HG03575 (cell line): ENCODE results near the gene SEPTIN7.
A peak's percentile ranks its signal among the peaks of the same experiment; 100 is the strongest.

Experiments used
- ATAC-seq: cut with Tn5 transposase; IDR thresholded peaks from one replicate; pipeline ENCODE4 v1.9.1; 2021; ENCODE audit not compliant: unreplicated experiment, insufficient number of reproducible peaks, low FRiP score; ENCODE audit errors: extremely low read depth

SEPTIN7 gene

GRCh38 chr7:35781767-35782515, 18.9 kb upstream of the SEPTIN7 start:
- ATAC-seq = no peak

DNA sequence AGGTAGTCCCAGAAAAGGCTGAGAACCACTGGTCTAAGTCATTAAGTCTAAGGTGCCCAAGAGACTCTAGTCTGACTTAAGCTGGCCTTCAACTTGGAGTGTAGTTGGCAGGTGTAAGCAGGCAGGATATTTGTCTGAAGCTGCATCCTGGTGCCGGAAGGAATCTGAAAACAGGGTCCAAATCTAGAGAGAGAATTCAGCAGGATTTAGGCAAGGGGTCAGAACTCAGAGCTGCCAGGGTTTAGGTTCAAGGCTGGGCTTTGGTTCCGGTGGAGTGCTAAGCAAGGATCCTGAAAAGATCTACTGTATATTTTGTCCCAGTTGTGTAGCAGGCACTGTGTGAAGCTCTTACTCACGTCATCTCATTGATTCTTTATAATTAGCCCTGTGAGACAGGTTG, 16.5 kb upstream of the SEPTIN7 start:
- no peak for ATAC-seq

DNA sequence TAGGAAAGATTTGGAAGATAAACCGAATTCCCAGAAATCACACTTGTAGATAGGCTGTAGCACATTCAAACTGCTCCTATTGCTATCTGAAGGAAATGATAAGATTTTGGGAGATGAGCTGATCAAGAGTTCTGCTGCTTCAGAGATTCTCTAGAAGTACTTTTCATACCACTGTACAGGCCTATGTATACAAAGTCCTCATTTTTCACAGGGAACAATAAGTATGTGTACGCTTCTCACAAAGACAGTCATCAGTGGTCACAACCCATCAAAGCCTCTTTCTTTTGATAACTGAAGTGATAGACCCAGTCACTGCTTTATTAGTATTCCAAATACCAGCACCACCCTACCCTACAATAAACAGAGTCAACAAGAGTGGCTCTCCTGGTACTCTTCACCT, 15.6 kb upstream of the SEPTIN7 start:
- no peak for ATAC-seq

- no peak for ATAC-seq
These were observed 12.9 kb upstream of the SEPTIN7 start for GRCh38 chr7:35787925-35788324.

DNA sequence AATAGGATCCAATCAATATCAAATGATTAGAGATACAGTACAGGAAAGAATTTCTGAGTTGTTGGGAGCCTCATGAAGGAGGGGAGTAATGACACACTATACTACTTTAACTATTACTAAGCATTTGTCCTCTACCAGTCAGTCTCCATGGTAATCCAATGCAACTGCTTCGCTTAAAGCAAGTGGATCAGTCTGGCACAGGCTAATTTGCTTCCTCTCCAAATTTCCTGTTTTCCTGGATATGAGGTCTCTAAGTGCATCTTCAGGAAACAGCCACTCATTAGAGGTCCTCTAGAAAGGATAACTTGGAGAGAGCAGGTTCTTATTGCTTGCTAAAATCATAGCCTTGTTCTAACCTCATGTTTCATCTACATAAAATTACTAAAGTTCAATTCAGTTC, 8.4 kb upstream of the SEPTIN7 start:
- no peak for ATAC-seq

DNA sequence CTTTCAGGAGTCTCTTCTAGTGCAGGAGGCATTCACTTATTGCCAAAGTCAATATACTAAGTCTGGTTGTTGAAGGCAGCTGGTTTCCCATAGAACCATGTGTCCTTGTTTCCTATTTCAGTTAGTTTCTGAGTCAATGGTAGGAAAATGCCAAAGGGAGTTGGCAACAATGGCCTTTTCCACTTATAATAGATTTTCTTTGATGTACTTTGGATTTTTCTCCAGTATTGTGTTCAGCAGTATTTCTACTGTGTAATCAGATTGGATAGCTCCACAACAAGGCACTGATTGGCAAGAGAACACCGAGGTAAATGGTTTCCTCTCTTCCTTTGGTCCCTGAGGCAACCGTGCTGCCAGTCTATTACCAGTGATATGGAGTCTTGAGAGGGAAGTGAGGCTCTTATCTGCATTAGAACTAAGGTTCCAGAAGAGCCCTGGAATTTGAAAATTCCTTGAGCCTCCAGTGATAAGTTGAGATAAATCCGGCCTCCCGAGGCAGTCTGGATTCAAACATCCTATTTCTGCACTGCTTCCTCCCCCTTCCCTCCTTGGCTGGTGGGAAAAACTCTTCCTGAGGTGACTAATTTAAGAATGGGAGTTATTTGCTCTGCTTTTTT, 7.9 kb upstream of the SEPTIN7 start:
- no peak for ATAC-seq

DNA sequence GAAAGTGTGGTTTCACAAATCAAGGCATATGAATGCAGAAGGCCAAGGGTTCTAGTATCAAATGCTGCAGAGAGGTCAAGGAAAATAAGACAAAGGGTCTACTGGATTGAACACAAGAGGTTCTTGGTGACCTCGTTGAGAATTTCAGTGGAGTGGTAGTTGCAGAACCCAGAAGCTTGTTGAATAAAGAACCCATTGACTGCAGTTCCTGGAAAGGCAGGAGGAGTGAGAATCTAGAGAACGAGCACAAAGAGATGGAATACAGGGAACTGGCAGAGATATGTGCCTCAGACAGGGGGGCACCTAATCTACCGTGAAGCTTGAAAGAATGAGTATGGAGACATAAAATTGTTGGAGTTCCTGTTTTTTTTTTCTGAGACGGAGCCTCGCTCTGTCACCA, 3.5 kb upstream of the SEPTIN7 start:
- ATAC-seq = no peak

DNA sequence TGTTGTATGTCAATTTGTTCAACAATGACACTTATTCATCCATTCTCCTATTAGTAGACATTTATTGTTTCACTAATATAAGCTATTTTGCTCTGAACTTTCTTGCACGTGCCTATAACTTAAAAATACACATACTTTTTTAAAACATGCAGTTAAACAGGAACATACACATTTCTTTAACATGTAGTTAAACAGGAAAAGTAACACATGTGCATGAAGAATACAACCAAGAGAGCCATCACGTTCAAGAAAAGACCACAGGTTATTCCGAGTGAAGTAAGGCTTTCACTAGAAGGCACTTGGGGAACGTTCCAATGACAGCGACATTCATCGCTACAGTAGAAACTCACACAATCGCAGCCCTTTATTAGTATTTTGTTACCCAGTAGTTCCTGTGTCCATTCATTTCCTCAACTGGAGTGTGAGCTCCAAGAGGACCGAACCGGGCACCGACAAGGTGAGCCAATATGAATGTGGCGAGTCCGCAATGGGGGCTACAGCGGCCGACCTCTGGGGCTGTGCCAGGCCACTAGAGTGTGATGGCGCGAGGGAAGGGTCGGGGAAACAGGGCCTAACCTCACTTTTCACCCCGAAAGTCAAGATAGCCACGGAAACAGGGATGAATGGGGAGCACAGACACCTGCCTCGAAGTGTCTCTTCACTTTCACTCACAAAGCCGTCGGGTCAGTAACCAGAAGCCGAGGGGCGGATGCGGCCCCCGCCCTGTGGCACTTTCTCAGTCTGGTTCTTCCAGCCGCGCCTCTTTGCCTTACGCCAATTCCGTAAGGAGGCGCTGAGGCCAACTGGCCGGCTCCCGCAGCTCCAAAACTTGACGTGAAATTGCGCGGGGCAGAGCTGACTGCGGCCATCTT, 775 bp upstream of the SEPTIN7 start:
- ATAC-seq = peak; percentile 23

DNA sequence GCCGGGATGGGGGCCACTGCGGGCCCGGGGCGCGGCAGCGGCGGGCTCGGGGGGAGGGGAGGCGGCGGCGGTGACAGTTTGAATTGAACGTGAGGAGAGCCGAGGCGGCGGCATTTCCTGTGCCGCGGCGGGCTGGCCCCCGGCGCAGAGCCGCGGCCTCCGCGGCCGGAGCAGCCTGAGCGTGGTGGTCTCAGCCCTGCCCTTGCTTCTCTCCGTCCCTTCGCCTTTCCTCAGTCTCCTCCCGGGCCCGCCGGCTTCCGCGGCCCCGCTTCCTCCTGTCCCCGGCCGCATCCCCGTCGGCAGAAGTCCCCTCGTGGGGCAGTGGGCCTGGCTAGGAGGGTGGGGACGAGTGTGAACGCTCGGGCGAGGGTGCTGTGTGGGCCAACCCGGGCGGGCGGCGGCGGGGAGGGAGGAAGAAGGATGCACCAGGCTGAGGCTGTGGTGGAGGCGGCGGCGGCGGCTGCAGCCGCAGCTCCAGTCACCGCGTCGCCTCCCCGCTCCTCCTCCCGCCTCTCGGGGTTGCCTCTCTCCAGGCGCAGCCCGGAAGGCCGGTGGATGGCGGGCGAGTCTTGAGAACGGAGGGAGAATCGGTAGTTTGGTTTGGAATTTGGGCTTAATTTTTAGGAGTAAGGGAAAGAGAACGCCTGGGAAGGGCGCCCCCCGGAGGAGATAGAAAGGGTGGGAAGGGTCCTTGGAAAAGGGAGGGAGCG, 690 bp downstream of the SEPTIN7 start:
- peak; percentile 7 for ATAC-seq

DNA sequence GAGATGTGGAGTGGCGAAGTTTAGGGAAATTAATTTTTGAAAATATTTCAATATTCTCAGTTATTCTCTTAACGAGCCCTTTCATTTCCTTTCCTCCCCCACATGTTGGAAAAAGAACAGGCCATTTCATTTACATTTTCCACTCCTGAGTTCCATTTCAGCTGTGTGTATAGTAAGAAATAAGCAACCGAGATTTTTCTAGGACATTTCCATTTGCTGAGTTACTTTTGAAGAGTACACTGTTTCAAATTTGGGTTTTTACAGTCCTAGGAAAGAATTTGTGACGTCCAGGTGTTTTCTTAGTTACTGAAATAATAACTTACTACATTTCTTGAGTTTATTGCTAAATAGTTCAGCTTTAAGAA, 1.2 kb downstream of the SEPTIN7 start:
- no peak for ATAC-seq

GRCh38 chr7:35802649-35803048, 1.8 kb downstream of the SEPTIN7 start:
- ATAC-seq = no peak

- ATAC-seq = no peak
These were observed 3.5 kb downstream of the SEPTIN7 start for GRCh38 chr7:35804231-35804970.

DNA sequence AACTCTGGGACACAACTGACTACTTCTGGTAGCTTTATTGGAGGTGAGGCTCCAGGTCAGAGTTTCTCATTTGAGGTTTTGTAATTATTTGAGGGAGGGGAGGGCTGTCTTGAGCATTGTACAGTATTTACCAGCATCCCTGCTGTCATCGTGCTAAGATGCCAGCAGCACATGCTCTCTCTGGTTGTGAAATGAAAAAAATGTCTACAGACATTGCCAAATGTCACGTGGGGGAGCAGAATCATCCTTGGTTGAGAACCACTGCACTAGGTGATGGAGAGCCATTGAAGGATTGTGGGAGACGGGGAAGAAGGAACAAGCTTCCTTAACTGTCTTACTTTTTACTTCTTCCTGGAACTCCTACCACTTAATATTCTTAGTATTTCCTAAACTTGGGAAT, 5.0 kb downstream of the SEPTIN7 start:
- no peak for ATAC-seq

GRCh38 chr7:35816514-35816913, 15.7 kb downstream of the SEPTIN7 start:
- no peak for ATAC-seq

DNA sequence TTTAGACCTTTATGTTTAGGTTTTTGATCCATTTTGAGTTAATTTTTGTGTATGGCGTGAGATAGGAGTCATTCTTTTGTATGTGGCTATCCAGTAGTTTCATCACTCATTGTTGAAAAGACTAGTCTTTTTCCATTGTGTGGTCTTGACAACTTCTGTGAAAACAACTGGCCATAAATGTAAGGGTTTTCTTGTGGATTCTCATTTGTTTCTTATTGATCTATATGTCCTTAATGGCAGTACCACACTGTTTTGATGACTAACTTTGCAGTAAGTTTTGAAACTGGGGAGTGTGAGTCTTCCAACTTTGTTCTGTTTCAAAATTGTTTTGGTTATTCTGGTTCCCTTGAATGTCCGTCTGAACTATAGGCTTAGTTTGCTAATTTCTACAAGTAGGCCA, 16.3 kb downstream of the SEPTIN7 start:
- ATAC-seq = no peak

- ATAC-seq = no peak
These were observed 17.1 kb downstream of the SEPTIN7 start for GRCh38 chr7:35817930-35818329.

DNA sequence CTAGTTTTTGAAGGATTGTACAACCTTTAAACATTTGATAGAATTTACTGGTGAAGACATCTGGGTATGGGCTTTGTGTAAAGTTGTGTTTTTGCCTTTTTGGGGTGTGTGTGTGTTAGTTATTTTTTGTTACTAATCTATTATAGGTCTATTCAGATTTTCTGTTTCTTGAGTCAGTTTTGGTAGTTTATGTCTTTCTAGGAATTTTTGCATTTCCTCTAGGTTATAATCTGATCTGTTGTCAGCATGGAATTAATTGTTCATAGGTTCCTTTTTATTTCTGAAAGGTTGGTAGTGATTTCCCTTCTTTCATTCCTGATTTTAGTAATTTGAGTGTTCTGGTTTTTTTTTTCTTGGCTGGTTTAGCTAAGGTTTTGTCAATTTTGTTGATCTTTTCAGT, 17.7 kb downstream of the SEPTIN7 start:
- ATAC-seq = no peak

DNA sequence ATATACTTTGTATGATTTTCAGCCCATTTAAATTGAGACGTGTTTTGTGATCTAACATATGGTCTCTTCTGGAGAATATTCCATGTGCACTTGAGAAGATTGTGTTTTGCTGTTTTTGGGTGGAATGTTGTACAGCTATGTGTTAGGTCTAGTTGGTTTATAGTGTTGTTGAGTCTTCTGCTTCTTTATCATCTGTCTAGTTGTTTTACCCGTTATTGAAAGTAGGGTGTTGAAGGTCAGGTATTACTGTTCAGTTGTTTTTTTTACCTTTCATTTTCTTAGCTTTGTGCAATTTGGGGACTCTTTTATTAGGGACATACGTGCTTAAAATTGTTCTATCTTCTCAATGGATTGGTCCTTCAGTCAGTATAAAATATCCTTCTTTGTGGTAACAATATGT, 18.5 kb downstream of the SEPTIN7 start:
- ATAC-seq = no peak
